WTC11 (cell line): ENCODE data around the gene CTNND2. TPM values are rescaled to one million over a fixed set of nuclear protein-coding genes. Genes with fewer than 3 reads are reported as not detected.

Experiments used
- ATAC-seq: fragments of 200-7000 bp; cut with Tn5 transposase; 2 replicates; pipeline ENCODE4 v1.10.0; 2021; ENCODE audit warnings: mild to moderate bottlenecking, moderate library complexity
- CTCF ChIA-PET: fragments of 300-600 bp; sonication (Branson Sonifier 250); formaldehyde crosslinking; loops from one replicate; lab custom pipeline; 2021; ENCODE audit warnings: antibody characterized with exemption; lab: Charles Lee
- POLR2A ChIA-PET: fragments of 350-600 bp; sonication (Branson Sonifier 250); formaldehyde crosslinking; loops from one replicate; lab custom pipeline; 2021; ENCODE audit warnings: antibody characterized with exemption; lab: Charles Lee
- DNase-seq: peaks from one replicate; pipeline ENCODE4 v3.0.0; 2021; ENCODE audit warnings: low spot score
- H3K27ac Mint-ChIP-seq: 2 replicates; pipeline ENCODE4 v1.8.0; 2021; ENCODE audit warnings: mixed read lengths
- H3K27me3 Mint-ChIP-seq: 2 replicates; pipeline ENCODE4 v1.8.0; 2021; ENCODE audit warnings: low read depth, mild to moderate bottlenecking, moderate library complexity, mixed read lengths
- H3K36me3 Mint-ChIP-seq: 2 replicates; pipeline ENCODE4 v1.8.0; 2021; ENCODE audit warnings: mixed read lengths
- H3K4me1 Mint-ChIP-seq: 2 replicates; pipeline ENCODE4 v1.8.0; 2022; ENCODE audit warnings: mixed read lengths
- H3K4me3 Mint-ChIP-seq: 2 replicates; pipeline ENCODE4 v1.8.0; 2021; ENCODE audit warnings: mild to moderate bottlenecking, moderate library complexity, mixed read lengths
- H3K9me3 Mint-ChIP-seq: 2 replicates; pipeline ENCODE4 v1.8.0; 2021; ENCODE audit warnings: mixed read lengths
- ATF1 ChIP-seq: sonication (generic); formaldehyde crosslinking; IDR thresholded peaks from 2 replicates; pipeline ENCODE4 v1.8.1; 2023; ENCODE audit warnings: mild to moderate bottlenecking, moderate library complexity, missing genetic modification reagents
- CTCF ChIP-seq: fragments of 200-600 bp; IDR thresholded peaks from 2 replicates; pipeline ENCODE4 v1.8.0; 2022; ENCODE audit warnings: antibody characterized with exemption
- E2F1 ChIP-seq: sonication (generic); formaldehyde crosslinking; IDR thresholded peaks from 2 replicates; pipeline ENCODE4 v1.8.0; 2022; ENCODE audit warnings: mild to moderate bottlenecking, missing genetic modification reagents
- FOXJ3 ChIP-seq: sonication (generic); formaldehyde crosslinking; IDR thresholded peaks from 2 replicates; pipeline ENCODE4 v1.9.0; 2021; ENCODE audit warnings: missing genetic modification reagents, mild to moderate bottlenecking, borderline replicate concordance
- KAT7 ChIP-seq: sonication (generic); formaldehyde crosslinking; IDR thresholded peaks from 2 replicates; pipeline ENCODE4 v1.8.1; 2023; ENCODE audit warnings: missing genetic modification reagents, mild to moderate bottlenecking, borderline replicate concordance
- MLX ChIP-seq: sonication (generic); formaldehyde crosslinking; IDR thresholded peaks from 2 replicates; pipeline ENCODE4 v1.8.1; 2023; ENCODE audit warnings: mild to moderate bottlenecking, missing genetic modification reagents, moderate library complexity
- NFYB ChIP-seq: sonication (generic); formaldehyde crosslinking; conservative IDR thresholded peaks from 2 replicates; pipeline ENCODE4 v1.8.0; 2022; ENCODE audit warnings: low read depth, missing genetic modification reagents
- PREB ChIP-seq: sonication (generic); formaldehyde crosslinking; IDR thresholded peaks from 2 replicates; pipeline ENCODE4 v1.8.1; 2022; ENCODE audit warnings: mild to moderate bottlenecking, missing genetic modification reagents, moderate library complexity, borderline replicate concordance
- SMAD4 ChIP-seq: sonication (generic); formaldehyde crosslinking; IDR thresholded peaks from 2 replicates; pipeline ENCODE4 v1.8.0; 2022; ENCODE audit warnings: mild to moderate bottlenecking, missing genetic modification reagents
- SOX15 ChIP-seq: fragments of 250-450 bp; sonication (Bioruptor Pico); IDR thresholded peaks from 2 replicates; pipeline ENCODE4 v1.9.0; 2021; ENCODE audit warnings: mild to moderate bottlenecking
- STAT6 ChIP-seq: sonication (generic); formaldehyde crosslinking; conservative IDR thresholded peaks from 2 replicates; pipeline ENCODE4 v1.8.1; 2023; ENCODE audit warnings: mild to moderate bottlenecking, low read depth, missing genetic modification reagents, moderate library complexity
- TEAD1 ChIP-seq: sonication (generic); formaldehyde crosslinking; IDR thresholded peaks from 2 replicates; pipeline ENCODE4 v1.8.0; 2022; ENCODE audit warnings: mild to moderate bottlenecking, missing genetic modification reagents
- TEAD4 ChIP-seq: sonication (generic); formaldehyde crosslinking; IDR thresholded peaks from 2 replicates; pipeline ENCODE4 v1.8.0; 2022; ENCODE audit warnings: mild to moderate bottlenecking, missing genetic modification reagents
- ZNF121 ChIP-seq: sonication (generic); formaldehyde crosslinking; IDR thresholded peaks from 2 replicates; pipeline ENCODE4 v1.8.0; 2023; ENCODE audit warnings: missing genetic modification reagents
- ZNF138 ChIP-seq: sonication (generic); formaldehyde crosslinking; conservative IDR thresholded peaks from 2 replicates; pipeline ENCODE4 v1.8.1; 2022; ENCODE audit warnings: mild to moderate bottlenecking, moderate library complexity, missing genetic modification reagents
- ZNF281 ChIP-seq: sonication (generic); formaldehyde crosslinking; IDR thresholded peaks from 2 replicates; pipeline ENCODE4 v1.8.0; 2023; ENCODE audit warnings: mild to moderate bottlenecking, missing genetic modification reagents
- ZNF317 ChIP-seq: sonication (generic); formaldehyde crosslinking; IDR thresholded peaks from 2 replicates; pipeline ENCODE4 v1.8.1; 2023; ENCODE audit warnings: low read depth, mild to moderate bottlenecking, moderate library complexity, missing genetic modification reagents, borderline replicate concordance
- ZNF416 ChIP-seq: fragments of 250-450 bp; sonication (Bioruptor Pico); IDR thresholded peaks from 2 replicates; pipeline ENCODE4 v1.9.0; 2021; ENCODE audit warnings: mild to moderate bottlenecking, inconsistent platforms
- total RNA-seq: library from RNA; stranded (reverse); gene quantifications from 3 replicates; pipeline ENCODE4 v1.2.3, GENCODE V29; 2021

Gene CTNND2
- total RNA-seq, 1 experiment from 2014 or later = 11.9 TPM

GRCh38 chr5:11164531-11165294 is 739.5 kb downstream of the CTNND2 start:
- H3K27me3 Mint-ChIP-seq = no peaks in the 10 kb centered on the region
- no peaks in the 10 kb centered on the region for H3K36me3 Mint-ChIP-seq
- no peak for DNase-seq
- no peak for TF ChIP-seq KAT7 (CRISPR knock-in tag)
- TF ChIP-seq TEAD1 = no peak
- TF ChIP-seq CTCF = no peak
- no peak for TF ChIP-seq E2F1 (CRISPR knock-in tag)
- no peak for TF ChIP-seq SOX15 (CRISPR knock-in tag)
- no peak for TF ChIP-seq ZNF138 (CRISPR knock-in tag)
- no peak for TF ChIP-seq ATF1 (CRISPR knock-in tag)
- TF ChIP-seq STAT6 (CRISPR knock-in tag) = no peak
- TF ChIP-seq NFYB = no peak
- TF ChIP-seq ZNF416 (CRISPR knock-in tag) = no peak
- no peak for TF ChIP-seq ZNF121 (CRISPR knock-in tag)
- H3K27ac Mint-ChIP-seq = no peak overlapping the region
- ATAC-seq = no peak
- no peaks in the 10 kb centered on the region for H3K4me1 Mint-ChIP-seq
- peaks cover 3% of the 10 kb centered on the region; the same call in 1 of the 2 replicates for H3K9me3 Mint-ChIP-seq
- POLR2A ChIA-PET = no interaction called here
- H3K4me3 Mint-ChIP-seq = no peak overlapping the region
- CTCF ChIA-PET = interaction anchor here (0.6 to 1.0 kb wide), 2 partner anchors 131 to 177 kb away, joined by 3 read pairs; no protein-coding TSS in a partner anchor

GRCh38 chr5:11157132-11157531 is 747.1 kb downstream of the CTNND2 start:
- Mint-ChIP-seq H3K27ac (no peak overlapping the region), H3K36me3 (no peaks in the 10 kb centered on the region), H3K27me3 (no peaks in the 10 kb centered on the region), H3K9me3 (no peaks in the 10 kb centered on the region), H3K4me3 (no peak overlapping the region)
- ChIA-PET POLR2A (no interaction called here), CTCF (no interaction called here)
- DNase-seq (no peak), ATAC-seq (no peak)
- TF ChIP-seq MLX (CRISPR knock-in tag) = no peak
- TF ChIP-seq, all 79 proteins: peak for 0
- H3K4me1 Mint-ChIP-seq = peaks cover 5% of the 10 kb centered on the region; the same call in 1 of the 2 replicates

- ATAC-seq (no peak), DNase-seq (no peak)
- H3K27me3 Mint-ChIP-seq = no peaks in the 10 kb centered on the region
- H3K27ac Mint-ChIP-seq = no peak overlapping the region
- H3K4me1 Mint-ChIP-seq = peaks cover 5% of the 10 kb centered on the region; the same call in 1 of the 2 replicates
- H3K9me3 Mint-ChIP-seq = no peaks in the 10 kb centered on the region
- ChIA-PET POLR2A (no interaction called here), CTCF (interaction anchor here (1.3 kb wide), 1 partner anchor 166 kb away, joined by 3 read pairs; no protein-coding TSS in a partner anchor)
- no peaks in the 10 kb centered on the region for H3K36me3 Mint-ChIP-seq
- H3K4me3 Mint-ChIP-seq = no peak overlapping the region
- no peak for TF ChIP-seq FOXJ3 (CRISPR knock-in tag)
- no peak for TF ChIP-seq ZNF317 (CRISPR knock-in tag)
- TF ChIP-seq TEAD4 = no peak
- TF ChIP-seq SMAD4 (CRISPR knock-in tag) = no peak
- TF ChIP-seq ZNF281 (CRISPR knock-in tag) = no peak
- TF ChIP-seq PREB (CRISPR knock-in tag) = no peak
Observed at GRCh38 chr5:11153670-11154382, 750.4 kb downstream of the CTNND2 start.
